Stimulated activated CD4-positive, alpha-beta T cell treated with anti-CD3 and anti-CD28 coated beads, TNF-alpha, amount 100 ng/mL, for 48 hours (primary cell): ENCODE data around the gene JOSD2.

Source experiments
- DNase-seq, 3 donors: peaks; one replicate each; pipeline ENCODE4 v3.0.0-alpha.2; 2020; ENCODE audit warnings: low read depth in 3 of 3

Gene JOSD2

GRCh38 chr19:50514346-50515167 lies 3.6 kb upstream of the JOSD2 start:
- no peak for DNase-seq

DNA sequence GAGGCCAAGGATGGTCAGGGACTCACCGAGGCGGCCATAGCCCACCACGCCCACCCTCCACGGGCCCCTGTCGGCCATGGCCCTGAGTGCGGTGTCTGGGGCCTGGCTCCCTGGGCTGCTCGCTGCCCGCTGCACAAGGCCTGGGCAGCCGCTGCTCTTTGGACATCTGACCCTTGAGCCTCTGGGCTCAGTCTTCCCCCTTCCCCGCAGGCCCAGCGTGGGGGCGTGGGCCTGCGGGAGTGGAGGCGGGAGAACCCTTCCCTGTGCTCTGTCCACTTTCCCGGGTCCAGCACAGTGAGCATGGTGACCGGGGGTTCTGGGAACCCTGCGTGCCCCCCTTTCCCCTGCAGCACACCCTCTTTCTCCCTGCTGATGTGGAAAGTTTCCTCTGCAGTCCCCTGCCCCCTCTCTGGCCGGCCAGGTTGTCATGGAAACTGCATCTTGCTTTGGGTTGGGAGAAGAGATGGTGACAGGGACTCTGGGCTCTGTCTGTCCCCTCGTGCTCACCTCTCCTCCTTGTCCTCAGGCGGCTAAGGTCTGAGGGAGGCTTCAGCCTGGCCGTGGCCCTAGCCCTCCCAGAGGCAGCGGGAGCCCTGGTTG lies 2.9 kb upstream of the JOSD2 start, which contains the start of gene ASPDH:
Gene ASPDH (minus strand): TSS at position 168 of the 600 bp plus-strand sequence. CDS start 90 bp downstream, at position 78.
- DNase-seq = no peak

- no peak for DNase-seq
Observed at GRCh38 chr19:50512999-50513745, 2.2 kb upstream of the JOSD2 start.

- DNase-seq = no peak
Observed at GRCh38 chr19:50512112-50512998, 1.4 kb upstream of the JOSD2 start.

DNA sequence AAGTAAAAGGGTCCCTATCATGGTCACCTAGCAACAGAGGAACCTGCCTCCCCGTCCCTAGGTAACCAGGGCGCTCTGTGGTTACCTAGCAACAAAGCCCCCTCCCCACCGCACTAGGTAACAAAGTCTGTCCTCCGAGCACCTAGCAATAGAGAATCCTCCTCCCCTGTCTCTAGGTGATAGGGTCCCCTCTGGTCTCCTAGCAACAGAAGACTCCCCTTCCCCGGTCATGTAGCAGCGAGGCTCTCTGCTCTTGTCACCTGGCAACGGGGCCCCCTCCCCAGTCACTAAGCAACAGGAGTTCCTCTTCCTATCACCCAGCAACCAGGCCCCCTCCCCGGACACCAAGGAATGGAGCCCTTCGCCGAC lies 307 bp downstream of the JOSD2 start:
- no peak for DNase-seq

- DNase-seq = no peak
Observed at GRCh38 chr19:50510121-50510670, 795 bp downstream of the JOSD2 start.

GRCh38 chr19:50509366-50509765 lies 1.6 kb downstream of the JOSD2 start:
- no peak for DNase-seq

GRCh38 chr19:50508843-50509190 lies 2.2 kb downstream of the JOSD2 start:
- no peak for DNase-seq

DNA sequence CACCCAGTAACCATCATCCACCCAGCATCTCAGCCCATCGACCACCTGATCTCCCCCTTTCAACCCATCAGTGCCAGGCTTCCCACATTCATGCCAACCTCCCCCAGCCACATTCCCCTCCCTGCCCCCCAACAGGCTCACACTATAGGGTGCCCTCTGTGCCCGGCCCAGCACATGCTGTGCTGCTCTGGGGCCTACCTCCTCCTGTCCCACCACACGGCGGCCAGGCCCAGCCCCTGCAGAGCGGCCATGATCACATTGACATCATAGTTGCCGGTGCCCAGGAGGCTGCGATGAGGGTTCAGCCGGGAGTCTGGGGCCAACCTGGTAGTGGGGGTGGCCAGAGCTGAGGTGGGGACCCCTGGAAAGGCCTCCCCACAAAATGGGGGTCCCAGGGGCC lies 3.6 kb downstream of the JOSD2 start:
- DNase-seq = no peak

DNA sequence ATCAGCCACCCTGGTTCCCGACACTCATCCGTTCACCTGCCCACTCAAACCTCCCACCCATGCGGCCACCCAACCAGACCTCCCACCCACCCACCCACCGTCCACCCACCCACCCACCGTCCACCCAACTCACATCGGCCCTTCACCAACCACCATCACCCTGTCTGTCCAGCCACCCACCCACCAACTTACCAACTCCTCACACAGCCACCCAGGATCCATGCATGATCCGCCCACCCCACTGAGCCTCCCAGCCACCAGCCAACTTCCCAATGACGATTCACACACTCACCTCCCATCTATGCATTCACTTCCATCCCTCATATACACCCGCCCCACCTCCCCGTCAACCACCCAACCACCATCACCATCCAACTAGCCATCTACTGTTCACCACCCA lies 4.3 kb downstream of the JOSD2 start:
- DNase-seq = no peak

- no peak for DNase-seq
Observed at GRCh38 chr19:50505856-50506611, 5.0 kb downstream of the JOSD2 start.

- no peak for DNase-seq
Observed at GRCh38 chr19:50501568-50502475, 9.2 kb downstream of the JOSD2 start.

DNA sequence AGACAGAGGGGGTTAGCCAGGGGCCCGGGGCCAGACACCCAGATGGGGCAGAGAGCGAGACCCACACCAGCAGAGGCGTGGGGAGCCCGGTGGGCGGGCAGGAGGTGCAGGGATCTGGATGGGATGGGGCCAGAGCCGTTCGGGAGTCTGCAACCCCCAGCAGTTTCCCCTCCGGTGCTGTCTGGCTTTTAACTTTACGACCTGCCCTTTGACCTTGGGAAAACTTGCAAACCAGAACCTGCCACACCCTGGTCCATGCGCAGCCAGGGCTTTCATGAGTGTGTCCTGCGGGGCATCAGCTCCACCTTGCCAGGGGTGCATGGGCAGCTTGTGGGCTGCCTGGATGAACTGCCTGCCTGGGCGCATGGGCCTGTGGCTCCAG lies 9.8 kb downstream of the JOSD2 start:
- DNase-seq = no peak

GRCh38 chr19:50500753-50501151 lies 10.2 kb downstream of the JOSD2 start:
- no peak for DNase-seq

- no peak for DNase-seq
Observed at GRCh38 chr19:50500060-50500752, 10.8 kb downstream of the JOSD2 start.

GRCh38 chr19:50498219-50499056 lies 12.6 kb downstream of the JOSD2 start:
- no peak for DNase-seq

- no peak for DNase-seq
Observed at GRCh38 chr19:50497022-50497405, 14.0 kb downstream of the JOSD2 start.
